Esophagus squamous epithelium (tissue), 4 donors: Measurements from ENCODE around the gene C16orf74.

ENCODE experiments used
- CTCF ChIP-seq, 6 experiments: fragments of 450-650 bp in 4 of 6; fragments of 200-600 bp in 2 of 6; sonication (generic) in 2 of 6; IDR thresholded peaks; one replicate each; pipeline ENCODE4 v1.5.1; 2016 to 2019; ENCODE audit warnings: antibody characterized with exemption in 6 of 6, mild to moderate bottlenecking in 4 of 6, moderate library complexity in 4 of 6
- POLR2A ChIP-seq, 4 donors: fragments of 450-650 bp; IDR thresholded peaks; one replicate each; pipeline ENCODE4 v1.6.1; 2017; ENCODE audit warnings: antibody characterized with exemption in 4 of 4, mild to moderate bottlenecking in 4 of 4, moderate library complexity in 3 of 4

DNA sequence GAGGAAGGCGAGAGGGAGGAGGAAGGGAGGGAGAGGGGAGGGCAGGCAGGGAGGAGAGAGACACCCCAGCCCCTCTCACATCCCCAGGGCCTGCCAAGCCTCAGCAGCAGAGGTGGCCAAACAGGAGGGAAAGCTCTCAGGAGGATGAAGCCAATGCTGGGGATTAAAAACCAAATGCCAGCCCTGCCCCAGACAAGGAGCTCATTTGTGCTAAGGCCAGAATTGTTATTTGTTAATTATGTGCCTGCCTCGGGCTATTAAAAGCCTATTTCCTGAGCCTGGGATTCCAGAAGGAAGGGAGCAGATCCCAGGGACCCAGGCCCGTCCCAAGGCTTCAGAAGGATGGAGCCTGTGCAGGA is 34.2 kb downstream of the C16orf74 start:
- no peak for TF ChIP-seq POLR2A (IDR thresholded peaks at IDR 0.05)
- no peak for TF ChIP-seq CTCF (IDR thresholded peaks at IDR 0.05)
